Activated T-cell treated with anti-CD3 and anti-CD28 coated beads, Interleukin-2, amount 50 U/mL, for 72 hours (primary cell): ENCODE measurements around the gene SDK2. TPM values are rescaled to one million over a fixed set of nuclear protein-coding genes. Genes with fewer than 3 reads are reported as not detected.
"Not testable (repeated sequence)": the region's sequence is repeated elsewhere in the genome, so short reads cannot be mapped to it uniquely, and the experiment has no call there.

Experiments
- ATAC-seq, 2 donors: fragments of 150-1000 bp; cut with Tn5 transposase; replicated peaks in 1 of 2; 2 replicates each; pipeline ENCODE4 v1.10.0; 2021; ENCODE audit warnings: moderate library complexity in 2 of 2, mild to moderate bottlenecking in 1 of 2
- DNase-seq, 2 donors: peaks; one replicate each; pipeline ENCODE4 v3.0.0; 2021 to 2022; ENCODE audit warnings: mixed read lengths in 1 of 2
- H3K27ac Mint-ChIP-seq: one replicate; pipeline ENCODE4 v1.8.0; 2022; ENCODE audit warnings: mild to moderate bottlenecking, moderate library complexity, mixed read lengths
- H3K27me3 Mint-ChIP-seq: one replicate; pipeline ENCODE4 v1.8.0; 2022; ENCODE audit warnings: low read depth, mixed read lengths
- H3K36me3 Mint-ChIP-seq, 2 donors: one replicate each; pipeline ENCODE4 v1.8.0; 2022; ENCODE audit warnings: mixed read lengths in 2 of 2, mild to moderate bottlenecking in 1 of 2; ENCODE audit not compliant: insufficient read depth in 2 of 2
- H3K4me1 Mint-ChIP-seq: one replicate; pipeline ENCODE4 v1.8.0; 2022; ENCODE audit warnings: low read depth, mixed read lengths
- H3K4me3 Mint-ChIP-seq, 2 donors: one replicate each; pipeline ENCODE4 v1.8.0; 2022; ENCODE audit warnings: mild to moderate bottlenecking in 2 of 2, mixed read lengths in 2 of 2, moderate library complexity in 2 of 2
- H3K9me3 Mint-ChIP-seq, 2 donors: one replicate each; pipeline ENCODE4 v1.8.0; 2022; ENCODE audit warnings: mixed read lengths in 2 of 2
- total RNA-seq, 2 donors: library from RNA; stranded (reverse); gene quantifications; one replicate each; pipeline ENCODE4 v1.2.3, GENCODE V29; 2022

SDK2 gene
- total RNA-seq, 2 donors from 2014 or later: 0.26 to 0.44 TPM

- H3K4me1 Mint-ChIP-seq: no peaks in the 10 kb centered on the region
- H3K27me3 Mint-ChIP-seq: no peaks in the 10 kb centered on the region
- H3K4me3 Mint-ChIP-seq: no peak overlapping the region
- no peaks in the 10 kb centered on the region for H3K36me3 Mint-ChIP-seq
- DNase-seq: no peak
- no peaks in the 10 kb centered on the region for H3K9me3 Mint-ChIP-seq
- ATAC-seq: no peak
- H3K27ac Mint-ChIP-seq: no peak overlapping the region
Observed at GRCh38 chr17:73465953-73466230, 178.4 kb downstream of the SDK2 start.

DNA sequence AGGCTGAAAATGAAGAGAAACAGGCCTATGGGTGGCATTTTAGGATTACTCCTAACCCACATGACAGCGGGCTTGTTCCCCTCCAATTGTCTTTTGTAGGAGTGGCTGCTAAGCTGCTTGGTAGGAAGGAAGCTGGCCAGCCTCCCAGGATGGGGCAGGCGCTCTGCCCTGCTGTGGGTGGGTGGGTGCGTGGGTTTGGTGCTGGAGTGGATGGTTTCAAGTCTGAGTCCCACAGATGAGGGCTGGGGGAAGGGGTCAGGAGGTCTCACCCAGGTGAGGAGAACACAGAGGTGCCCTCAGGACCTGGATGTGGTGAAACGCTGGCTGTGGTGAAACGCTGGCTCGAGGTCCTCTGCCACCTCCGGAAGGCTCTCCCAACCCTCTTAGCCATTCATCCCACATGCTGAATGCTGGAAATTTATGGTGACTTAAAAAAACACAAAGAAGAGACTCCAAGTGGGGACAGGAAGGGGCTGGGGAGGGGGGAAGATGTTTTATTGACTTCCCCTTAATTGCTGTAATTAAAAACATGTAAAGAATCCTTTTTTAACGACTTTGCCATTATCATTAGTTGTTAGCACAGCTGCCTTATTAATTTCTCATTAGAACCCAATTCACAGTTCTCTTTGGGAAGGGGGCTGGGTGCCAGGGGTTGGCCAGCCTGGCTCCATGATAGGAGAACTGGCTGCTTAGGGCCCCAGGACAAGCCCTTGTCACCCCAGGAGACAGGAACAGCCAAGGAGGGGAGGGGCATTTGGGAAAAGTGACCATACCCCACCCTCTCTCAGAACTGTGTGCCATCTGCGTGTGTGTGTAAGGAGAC is 178.9 kb downstream of the SDK2 start:
- Mint-ChIP-seq H3K36me3 (no peaks in the 10 kb centered on the region), H3K9me3 (no peaks in the 10 kb centered on the region), H3K4me1 (no peaks in the 10 kb centered on the region), H3K4me3 (no peak overlapping the region), H3K27ac (no peak overlapping the region), H3K27me3 (no peaks in the 10 kb centered on the region)
- ATAC-seq (no peak), DNase-seq (no peak)

- Mint-ChIP-seq H3K27ac (no peak overlapping the region), H3K27me3 (no peaks in the 10 kb centered on the region), H3K4me1 (no peaks in the 10 kb centered on the region), H3K4me3 (no peak overlapping the region), H3K36me3 (no peaks in the 10 kb centered on the region), H3K9me3 (no peaks in the 10 kb centered on the region)
- DNase-seq: no peak
- ATAC-seq: no peak
Observed at GRCh38 chr17:73464447-73464846, 179.8 kb downstream of the SDK2 start.

- Mint-ChIP-seq H3K4me3 (no peak overlapping the region), H3K9me3 (no peaks in the 10 kb centered on the region), H3K27ac (no peak overlapping the region), H3K36me3 (no peaks in the 10 kb centered on the region), H3K27me3 (no peaks in the 10 kb centered on the region), H3K4me1 (no peaks in the 10 kb centered on the region)
- ATAC-seq (no peak), DNase-seq (no peak)
Observed at GRCh38 chr17:73463821-73464220, 180.4 kb downstream of the SDK2 start.

DNA sequence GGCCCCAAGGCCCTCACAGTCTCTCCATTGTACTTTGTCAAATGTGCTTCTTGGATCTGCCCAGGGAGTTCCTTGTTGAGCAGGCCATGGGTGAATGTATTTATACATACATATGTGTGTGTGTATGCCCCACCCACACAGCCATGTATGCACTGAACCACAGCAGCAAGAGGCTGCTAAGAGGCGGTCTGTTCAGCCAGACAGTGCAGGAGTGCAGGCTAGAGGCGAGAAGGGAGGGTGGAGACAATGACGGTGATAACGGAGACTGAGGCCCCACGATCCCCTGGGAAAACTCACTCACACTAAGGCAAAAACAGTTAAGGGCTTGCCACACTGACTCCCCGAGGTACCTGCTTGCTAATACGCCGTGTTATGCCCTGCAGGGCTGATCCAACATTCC is 181.4 kb downstream of the SDK2 start:
- ATAC-seq: no peak
- Mint-ChIP-seq H3K4me3 (no peak overlapping the region), H3K4me1 (no peaks in the 10 kb centered on the region), H3K27me3 (no peaks in the 10 kb centered on the region), H3K27ac (no peak overlapping the region), H3K9me3 (no peaks in the 10 kb centered on the region), H3K36me3 (no peaks in the 10 kb centered on the region)
- no peak for DNase-seq

DNA sequence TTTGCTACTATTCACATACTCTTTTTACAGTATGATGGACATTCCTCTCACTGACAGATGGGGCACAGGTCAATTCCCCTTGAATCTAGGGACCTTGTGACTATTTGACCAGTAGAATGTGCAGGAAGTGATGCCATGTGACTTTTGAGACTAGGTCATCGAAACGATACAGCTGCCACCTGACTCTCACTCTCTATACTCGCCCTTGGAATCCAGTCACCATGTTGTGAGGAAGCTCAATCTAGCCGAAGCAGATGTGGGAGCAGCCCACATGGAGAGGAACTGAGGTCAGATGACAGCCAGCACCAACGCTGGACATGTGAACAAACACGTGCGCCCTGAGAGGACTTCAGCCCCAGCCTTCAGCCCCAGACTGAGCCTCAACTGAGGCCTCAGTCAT is 184.3 kb downstream of the SDK2 start:
- Mint-ChIP-seq H3K27me3 (no peaks in the 10 kb centered on the region), H3K36me3 (no peaks in the 10 kb centered on the region), H3K27ac (no peak overlapping the region), H3K4me1 (no peaks in the 10 kb centered on the region), H3K9me3 (no peaks in the 10 kb centered on the region), H3K4me3 (no peak overlapping the region)
- DNase-seq: no peak
- no peak for ATAC-seq

- no peak for ATAC-seq
- Mint-ChIP-seq H3K9me3 (peaks cover 0 to 3% of the 10 kb centered on the region in 2 donors), H3K27me3 (no peaks in the 10 kb centered on the region), H3K4me1 (no peaks in the 10 kb centered on the region), H3K4me3 (no peak overlapping the region), H3K27ac (no peak overlapping the region), H3K36me3 (no peaks in the 10 kb centered on the region)
- no peak for DNase-seq
Observed at GRCh38 chr17:73455767-73456166, 188.5 kb downstream of the SDK2 start.

GRCh38 chr17:73455050-73455687 is 189.1 kb downstream of the SDK2 start:
- H3K4me3 Mint-ChIP-seq: no peak overlapping the region
- H3K27me3 Mint-ChIP-seq: no peaks in the 10 kb centered on the region
- H3K4me1 Mint-ChIP-seq: no peaks in the 10 kb centered on the region
- H3K9me3 Mint-ChIP-seq: peaks cover 0 to 3% of the 10 kb centered on the region in 2 donors
- no peak for DNase-seq
- H3K36me3 Mint-ChIP-seq: no peaks in the 10 kb centered on the region
- no peak overlapping the region for H3K27ac Mint-ChIP-seq
- no peak for ATAC-seq

- not testable (repeated sequence) for ATAC-seq, H3K27me3 Mint-ChIP-seq, H3K9me3 Mint-ChIP-seq, DNase-seq, H3K27ac Mint-ChIP-seq, H3K4me1 Mint-ChIP-seq, H3K36me3 Mint-ChIP-seq, H3K4me3 Mint-ChIP-seq
Observed at GRCh38 chr17:73453494-73453893, 190.8 kb downstream of the SDK2 start.

DNA sequence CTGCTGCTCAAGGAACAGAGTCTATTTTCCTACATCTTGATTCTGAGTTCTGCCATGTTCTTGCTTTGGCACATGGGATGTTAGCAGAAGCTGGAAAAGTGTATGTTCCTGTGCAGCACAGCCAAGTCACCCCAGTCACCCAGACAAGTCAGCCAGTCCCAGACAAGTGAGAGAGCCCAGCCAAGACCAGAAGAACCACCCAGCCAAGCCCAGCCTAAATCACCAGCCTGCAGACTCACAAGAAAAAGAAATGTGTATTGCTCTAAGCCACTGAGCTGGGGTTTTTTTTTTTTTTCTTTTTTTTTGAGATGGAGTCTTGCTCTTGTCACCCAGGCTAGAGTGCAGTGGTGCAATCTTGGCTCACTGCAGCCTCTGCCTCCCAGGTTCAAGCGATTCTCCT is 191.2 kb downstream of the SDK2 start:
- Mint-ChIP-seq H3K9me3 (peaks cover 0 to 3% of the 10 kb centered on the region in 2 donors), H3K36me3 (no peaks in the 10 kb centered on the region), H3K27ac (no peak overlapping the region), H3K4me3 (no peak overlapping the region), H3K27me3 (no peaks in the 10 kb centered on the region), H3K4me1 (no peaks in the 10 kb centered on the region)
- DNase-seq: no peak
- no peak for ATAC-seq

DNA sequence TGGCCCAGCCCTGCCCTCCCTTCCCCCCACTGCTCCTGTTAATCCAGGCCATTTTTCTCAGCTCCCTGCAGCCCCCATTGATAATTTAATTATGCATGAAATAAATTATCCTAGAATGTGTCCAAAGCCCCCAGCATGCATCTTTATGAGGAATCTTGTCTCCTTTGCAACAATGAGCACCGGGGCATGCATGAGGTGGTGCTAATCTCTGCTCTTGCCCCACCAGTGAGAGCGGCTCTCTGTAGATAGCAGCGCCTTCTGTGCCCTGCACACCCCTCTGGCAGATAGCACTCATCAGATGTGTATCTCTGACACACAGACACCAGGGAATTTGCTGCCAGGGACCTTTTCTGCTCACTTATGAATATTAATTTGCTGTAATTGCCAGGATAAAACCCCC is 192.2 kb downstream of the SDK2 start:
- DNase-seq (no peak), ATAC-seq (no peak)
- no peaks in the 10 kb centered on the region for H3K36me3 Mint-ChIP-seq
- peaks cover 0 to 3% of the 10 kb centered on the region in 2 donors for H3K9me3 Mint-ChIP-seq
- H3K27me3 Mint-ChIP-seq: no peaks in the 10 kb centered on the region
- H3K4me1 Mint-ChIP-seq: no peaks in the 10 kb centered on the region
- no peak overlapping the region for H3K4me3 Mint-ChIP-seq
- no peak overlapping the region for H3K27ac Mint-ChIP-seq

DNA sequence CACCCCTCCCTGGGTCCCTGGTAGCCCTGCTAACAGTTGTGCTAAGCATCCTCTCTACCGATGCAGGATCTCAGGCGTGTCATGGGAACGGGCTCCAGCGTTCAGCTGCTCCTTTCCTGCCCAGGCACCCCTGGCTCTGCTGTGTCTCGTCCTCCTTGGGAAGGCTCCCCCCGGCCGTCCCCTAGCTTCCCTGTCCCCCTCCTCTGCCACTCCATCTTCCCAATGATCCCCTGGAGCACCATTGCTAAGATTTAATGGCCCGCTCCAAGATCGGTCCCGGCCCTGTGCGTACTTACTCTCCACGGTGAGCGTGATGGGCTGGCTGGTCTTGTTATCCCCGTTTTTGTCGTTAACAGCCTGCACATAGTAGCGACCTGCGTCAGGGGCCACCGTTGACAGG is 196.9 kb downstream of the SDK2 start:
- Mint-ChIP-seq H3K4me1 (no peaks in the 10 kb centered on the region), H3K4me3 (no peak overlapping the region), H3K27ac (no peak overlapping the region), H3K27me3 (no peaks in the 10 kb centered on the region), H3K36me3 (no peaks in the 10 kb centered on the region), H3K9me3 (no peaks in the 10 kb centered on the region)
- ATAC-seq (no peak), DNase-seq (no peak)

DNA sequence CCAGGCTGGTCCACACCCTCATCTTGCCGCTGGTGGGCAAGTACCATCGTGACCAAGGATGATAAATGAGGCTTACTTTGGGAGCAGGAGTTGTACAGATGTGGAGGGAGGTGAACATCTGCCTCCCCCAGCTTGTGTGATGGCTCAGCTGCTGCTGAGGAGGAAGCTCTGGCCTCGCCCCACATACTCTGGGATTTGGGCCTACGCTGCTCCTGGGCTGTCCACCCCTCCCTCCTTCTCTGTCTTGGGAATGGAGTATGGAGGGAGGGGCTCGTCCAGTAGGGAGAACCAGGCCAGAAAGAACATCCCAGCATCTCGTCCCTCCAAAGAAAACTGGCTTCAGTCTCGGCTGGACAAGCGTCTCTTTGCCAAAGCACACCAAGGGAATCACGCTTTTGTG is 197.6 kb downstream of the SDK2 start:
- Mint-ChIP-seq H3K9me3 (no peaks in the 10 kb centered on the region), H3K27ac (no peak overlapping the region), H3K4me3 (no peak overlapping the region)

GRCh38 chr17:73445466-73445865 is 198.8 kb downstream of the SDK2 start:
- Mint-ChIP-seq H3K36me3 (no peaks in the 10 kb centered on the region), H3K27ac (no peak overlapping the region), H3K4me1 (no peaks in the 10 kb centered on the region), H3K27me3 (no peaks in the 10 kb centered on the region), H3K9me3 (no peaks in the 10 kb centered on the region), H3K4me3 (no peak overlapping the region)
- ATAC-seq: no peak
- DNase-seq: no peak

More for the DNA sequence above, 197.6 kb downstream of the SDK2 start:
- Mint-ChIP-seq H3K36me3 (no peaks in the 10 kb centered on the region), H3K4me1 (no peaks in the 10 kb centered on the region), H3K27me3 (no peaks in the 10 kb centered on the region)
- DNase-seq (no peak), ATAC-seq (no peak)
